ENCODE results near the gene ALPL.

- TF ChIP-seq GTF2F1 (IDR thresholded peaks at IDR 0.05; ENCODE audit: low read depth, low read length): no peak
- TF ChIP-seq COPS2 (conservative IDR thresholded peaks at IDR 0.05): no peak
- no peak for TF ChIP-seq CTCF (IDR thresholded peaks at IDR 0.05 in 2 of 3, conservative IDR thresholded peaks at IDR 0.05 in 1 of 3; ENCODE audit: insufficient read depth in 2 of 3, low read depth in 1 of 3, low read length in 3 of 3)
- TF ChIP-seq PBX2 (CRISPR knock-in tag; IDR thresholded peaks at IDR 0.05; ENCODE audit: low read depth): no peak
- TF ChIP-seq PBX2 (tag; conservative IDR thresholded peaks at IDR 0.05; ENCODE audit: low read depth): no peak
- no peak for TF ChIP-seq NR2C2 (CRISPR knock-in tag; IDR thresholded peaks at IDR 0.05)
- no peak for TF ChIP-seq NR2C2 (tag; IDR thresholded peaks at IDR 0.05)
- no peak for TF ChIP-seq MAZ (CRISPR knock-in tag; conservative IDR thresholded peaks at IDR 0.05 in 1 of 2, IDR thresholded peaks at IDR 0.05 in 1 of 2)
- no peak for TF ChIP-seq ZFP30 (CRISPR knock-in tag; IDR thresholded peaks at IDR 0.05; ENCODE audit: borderline replicate concordance)
- no peak for TF ChIP-seq SMC3 (conservative IDR thresholded peaks at IDR 0.05; ENCODE audit: insufficient read depth, low read depth, low read length)
- no peak for TF ChIP-seq HDAC2 (IDR thresholded peaks at IDR 0.05)
- TF ChIP-seq HMGN3 (IDR thresholded peaks at IDR 0.05; ENCODE audit: borderline replicate concordance, extremely low read depth, insufficient read length, low read depth, low read length): no peak
- TF ChIP-seq EGR1 (conservative IDR thresholded peaks at IDR 0.05): no peak
- TF ChIP-seq LEF1 (IDR thresholded peaks at IDR 0.05): no peak
- no peak for TF ChIP-seq MAX (CRISPR knock-in tag; IDR thresholded peaks at IDR 0.05)
- TF ChIP-seq NRF1 (conservative IDR thresholded peaks at IDR 0.05 in 1 of 2, IDR thresholded peaks at IDR 0.05 in 1 of 2): no peak
Measured at GRCh38 chr1:21492356-21492625, 16.9 kb upstream of the ALPL start.
